H1 (cell line): ENCODE measurements around the gene ST3GAL3. TPM values are rescaled to one million over a fixed set of nuclear protein-coding genes. Genes with fewer than 3 reads are reported as not detected.

Experiments used
- FOSL1 ChIP-seq: IDR thresholded peaks from 2 replicates; pipeline ENCODE4 v1.6.1; 2011; ENCODE audit warnings: mild to moderate bottlenecking, low read depth, low read length, moderate library complexity; ENCODE audit not compliant: insufficient read depth
- GABPA ChIP-seq: IDR thresholded peaks from 2 replicates; pipeline ENCODE4 v1.6.1; 2011; ENCODE audit warnings: mild to moderate bottlenecking, low read length, moderate library complexity, borderline replicate concordance; ENCODE audit not compliant: insufficient read depth
- KDM5A ChIP-seq: fragments of 200-600 bp; IDR thresholded peaks from 2 replicates; pipeline ENCODE4 v1.7.1; 2012; ENCODE audit warnings: mild to moderate bottlenecking, low read length, inconsistent platforms, mixed read lengths
- RFX5 ChIP-seq: IDR thresholded peaks from 2 replicates; pipeline ENCODE4 v1.6.1; 2011; ENCODE audit warnings: low read depth, low read length, improper control_type of control experiment, borderline replicate concordance
- RXRA ChIP-seq: IDR thresholded peaks from 2 replicates; pipeline ENCODE4 v1.6.1; 2011; ENCODE audit warnings: low read depth, mild to moderate bottlenecking, low read length, moderate library complexity; ENCODE audit not compliant: insufficient read depth
- SP2 ChIP-seq: IDR thresholded peaks from 2 replicates; pipeline ENCODE4 v1.6.1; 2012; ENCODE audit warnings: mild to moderate bottlenecking, low read length, inconsistent platforms
- TAF7 ChIP-seq: optimal IDR thresholded peaks from 2 replicates; pipeline ENCODE3; 2011; ENCODE audit warnings: low read depth, mild to moderate bottlenecking, inconsistent platforms, low read length, moderate library complexity, borderline replicate concordance
- TCF12 ChIP-seq: IDR thresholded peaks from 2 replicates; pipeline ENCODE4 v1.6.1; 2011; ENCODE audit warnings: low read depth, mild to moderate bottlenecking, low read length
- polyA plus RNA-seq, 7 experiments: library from polyadenylated mRNA; depleted of rRNA in 3 of 7; stranded (reverse) in 5 of 7; unstranded in 2 of 7; fragments of >200 nt in 5 of 7; fragments of 200-250 nt in 2 of 7; gene quantifications; 1 replicate in 5 of 7; 2 replicates in 1 of 7; 4 replicates in 1 of 7; pipeline versions ENCODE4 v1.2.1 to v1.2.3, GENCODE V29; 2011 to 2013; ENCODE audit warnings: missing spikeins in 2 of 7, mixed read lengths in 2 of 7
- total RNA-seq: library from RNA; stranded (reverse); fragmentation: NEBNext Ultra II Directional; extraction: Animal tissue kit (Norgen Biotek cat#: 25700); gene quantifications from 2 replicates; pipeline ENCODE4 v1.2.1, GENCODE V29; 2021

The ST3GAL3 gene
- total and polyA plus RNA-seq, 2 of the 8 experiments (the other 6 are each of a cell fraction or from before 2014, with no cell fraction given): 6.8 to 7.0 TPM

DNA sequence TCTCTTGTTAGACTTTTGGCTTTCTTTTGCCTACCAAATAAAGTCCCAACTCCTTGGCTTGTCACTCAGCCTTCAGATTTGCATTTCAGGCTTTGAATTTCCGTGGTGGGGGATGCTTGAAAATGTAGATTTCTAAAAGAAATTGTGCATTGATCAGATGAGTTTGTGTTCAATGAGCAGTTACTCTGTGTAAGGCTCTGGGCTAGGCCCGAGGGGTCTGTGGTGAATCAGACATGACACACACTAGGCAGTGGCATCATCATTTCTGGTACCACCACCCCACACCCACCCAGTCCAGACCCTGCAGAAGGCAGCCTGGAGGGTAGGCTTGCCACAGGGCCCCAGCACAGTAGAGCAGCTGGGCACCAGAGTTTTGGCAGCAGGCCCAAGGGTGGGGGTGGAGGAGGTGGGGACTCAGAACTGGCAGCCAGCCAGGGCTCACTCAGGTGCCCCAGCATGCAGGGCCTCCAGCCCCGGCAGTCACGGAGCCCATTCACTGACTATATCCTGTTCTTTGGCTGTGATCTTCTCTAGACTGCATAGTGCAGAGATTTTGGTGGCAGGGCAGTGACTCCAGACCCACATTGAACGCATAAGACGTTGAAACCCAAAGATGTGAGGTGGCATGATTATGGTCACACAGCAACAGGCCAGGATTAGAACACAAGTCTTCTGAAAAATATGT is 129.1 kb downstream of the ST3GAL3 start (continued):
- TF ChIP-seq FOSL1 (no peak), SP2 (no peak), GABPA (no peak), TAF7 (no peak), RFX5 (no peak), RXRA (no peak), KDM5A (no peak), TCF12 (no peak)
